PFSK-1 (cell line): ENCODE data around the gene VAMP7.

Experiments
- FOXP2 ChIP-seq: optimal IDR thresholded peaks from 2 replicates; pipeline ENCODE3; 2011; ENCODE audit warnings: borderline replicate concordance, control low read depth, inconsistent platforms; ENCODE audit not compliant: insufficient read depth; ENCODE audit errors: extremely low read length, extremely low read depth
- POLR2AphosphoS5 ChIP-seq: IDR thresholded peaks from 2 replicates; pipeline ENCODE4 v1.6.1; 2012; ENCODE audit warnings: low read depth, mild to moderate bottlenecking, control low read depth, low read length, moderate library complexity
- REST ChIP-seq, 2 experiments: IDR thresholded peaks; 2 replicates each; pipeline versions ENCODE4 v1.6.1 to v1.8.0; 2011 to 2012; ENCODE audit warnings: low read depth in 2 of 2, low read length in 2 of 2, control low read depth in 1 of 2, inconsistent platforms in 1 of 2, mild to moderate bottlenecking in 1 of 2, moderate library complexity in 1 of 2; ENCODE audit not compliant: insufficient read depth in 1 of 2
- SIN3A ChIP-seq: IDR thresholded peaks from 2 replicates; pipeline ENCODE4 v1.6.1; 2012; ENCODE audit warnings: mild to moderate bottlenecking, low read length, moderate library complexity, borderline replicate concordance; ENCODE audit not compliant: insufficient read depth
- TAF1 ChIP-seq: IDR thresholded peaks from 2 replicates; pipeline ENCODE4 v1.6.1; 2012; ENCODE audit warnings: low read length, control low read depth, borderline replicate concordance; ENCODE audit not compliant: insufficient read depth

VAMP7 gene

GRCh38 chrX:155889328-155889727, 8.2 kb downstream of the VAMP7 start:
- no peak for TF ChIP-seq TAF1
- no peak for TF ChIP-seq FOXP2
- no peak for TF ChIP-seq POLR2AphosphoS5
- TF ChIP-seq SIN3A = no peak

- no peak for TF ChIP-seq SIN3A
- TF ChIP-seq FOXP2 = no peak
- TF ChIP-seq POLR2AphosphoS5 = no peak
- no peak for TF ChIP-seq REST (IDR thresholded peaks at IDR 0.05; ENCODE audit: insufficient read depth in 1 of 2, low read depth in 2 of 2, low read length in 2 of 2)
- TF ChIP-seq TAF1 = no peak
Measured at GRCh38 chrX:155891446-155892210, 10.5 kb downstream of the VAMP7 start.

GRCh38 chrX:155893521-155893920, 12.4 kb downstream of the VAMP7 start:
- TF ChIP-seq POLR2AphosphoS5 (no peak), REST (IDR thresholded peaks at IDR 0.05; ENCODE audit: insufficient read depth in 1 of 2, low read depth in 2 of 2, low read length in 2 of 2) (no peak), SIN3A (no peak), TAF1 (no peak), FOXP2 (no peak)

GRCh38 chrX:155896512-155896911, 15.4 kb downstream of the VAMP7 start:
- TF ChIP-seq REST (IDR thresholded peaks at IDR 0.05; ENCODE audit: insufficient read depth in 1 of 2, low read depth in 2 of 2, low read length in 2 of 2) (no peak), POLR2AphosphoS5 (no peak), TAF1 (no peak), FOXP2 (no peak), SIN3A (no peak)

GRCh38 chrX:155899366-155899765, 18.2 kb downstream of the VAMP7 start:
- TF ChIP-seq REST (IDR thresholded peaks at IDR 0.05; ENCODE audit: insufficient read depth in 1 of 2, low read depth in 2 of 2, low read length in 2 of 2) = no peak
- no peak for TF ChIP-seq SIN3A
- no peak for TF ChIP-seq POLR2AphosphoS5
